DOHH2 (cell line): Measurements from ENCODE around the gene CCDC15.

Experiments
- EZH2phosphoT487 ChIP-seq: fragments of 200-600 bp; sonication (generic); IDR thresholded peaks from 2 replicates; pipeline ENCODE4 v1.6.1; 2017; ENCODE audit warnings: borderline replicate concordance, mild to moderate bottlenecking, antibody characterized with exemption, low read length, moderate library complexity, mixed read lengths
- TF ChIP-seq, protein P1 (sequence below): fragments of 200-600 bp; sonication (generic); IDR thresholded peaks from one replicate; pipeline ENCODE4 v1.5.1; 2014; ENCODE audit warnings: antibody characterized with exemption, mild to moderate bottlenecking, low read depth, low read length; ENCODE audit not compliant: poor library complexity, severe bottlenecking

DNA sequence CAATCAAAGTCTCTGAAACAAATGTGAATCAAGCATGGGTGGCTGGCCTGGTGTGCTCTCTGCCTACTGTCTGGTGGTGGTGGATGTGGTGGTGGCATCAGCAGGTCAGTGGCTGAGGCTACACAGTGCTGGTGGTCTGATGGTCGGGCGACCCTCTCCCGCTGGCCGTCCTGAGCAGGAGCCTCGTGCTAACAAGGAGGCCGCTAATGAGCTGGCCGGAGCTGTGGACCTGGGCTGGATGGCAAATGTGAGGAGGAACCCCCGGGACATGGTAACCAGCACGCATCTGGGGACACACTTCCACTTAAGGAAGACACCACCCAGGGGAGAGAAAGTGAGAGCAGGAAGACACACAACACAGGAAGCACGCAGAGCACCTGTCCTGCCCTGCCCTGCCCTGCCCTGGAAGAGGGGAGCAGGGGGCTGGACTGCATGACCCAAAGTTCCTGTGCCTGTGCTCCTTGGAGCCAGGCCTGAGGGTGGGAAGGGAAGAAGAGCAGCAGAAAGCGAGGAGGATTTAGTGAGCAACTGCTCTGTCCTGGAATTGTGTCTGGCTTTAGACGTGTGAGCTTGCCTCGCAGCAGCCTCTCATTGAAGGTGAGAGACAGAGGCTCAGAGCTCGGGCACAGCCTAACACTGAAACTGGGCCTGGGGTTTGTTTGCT lies 132.8 kb downstream of the CCDC15 start:
- TF ChIP-seq, protein P1, sequence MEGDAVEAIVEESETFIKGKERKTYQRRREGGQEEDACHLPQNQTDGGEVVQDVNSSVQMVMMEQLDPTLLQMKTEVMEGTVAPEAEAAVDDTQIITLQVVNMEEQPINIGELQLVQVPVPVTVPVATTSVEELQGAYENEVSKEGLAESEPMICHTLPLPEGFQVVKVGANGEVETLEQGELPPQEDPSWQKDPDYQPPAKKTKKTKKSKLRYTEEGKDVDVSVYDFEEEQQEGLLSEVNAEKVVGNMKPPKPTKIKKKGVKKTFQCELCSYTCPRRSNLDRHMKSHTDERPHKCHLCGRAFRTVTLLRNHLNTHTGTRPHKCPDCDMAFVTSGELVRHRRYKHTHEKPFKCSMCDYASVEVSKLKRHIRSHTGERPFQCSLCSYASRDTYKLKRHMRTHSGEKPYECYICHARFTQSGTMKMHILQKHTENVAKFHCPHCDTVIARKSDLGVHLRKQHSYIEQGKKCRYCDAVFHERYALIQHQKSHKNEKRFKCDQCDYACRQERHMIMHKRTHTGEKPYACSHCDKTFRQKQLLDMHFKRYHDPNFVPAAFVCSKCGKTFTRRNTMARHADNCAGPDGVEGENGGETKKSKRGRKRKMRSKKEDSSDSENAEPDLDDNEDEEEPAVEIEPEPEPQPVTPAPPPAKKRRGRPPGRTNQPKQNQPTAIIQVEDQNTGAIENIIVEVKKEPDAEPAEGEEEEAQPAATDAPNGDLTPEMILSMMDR: no peak
- no peak for TF ChIP-seq EZH2phosphoT487
